ENCODE results near the gene KLHL10. TPM values are rescaled to one million over a fixed set of nuclear protein-coding genes. Genes with fewer than 3 reads are reported as not detected.

The KLHL10 gene
- total RNA-seq (2022) (not detected in 2 replicates), Bru-seq, nascent RNA (percentile 13 among the genes with signal in this experiment), BruChase-seq, experiment 1, labeled RNA remaining after a 2-hour chase (percentile 7 among the genes with signal in this experiment), BruChase-seq, experiment 2, labeled RNA remaining after a 6-hour chase (percentile 12 among the genes with signal in this experiment)
- long read RNA-seq: 0 reads

DNA sequence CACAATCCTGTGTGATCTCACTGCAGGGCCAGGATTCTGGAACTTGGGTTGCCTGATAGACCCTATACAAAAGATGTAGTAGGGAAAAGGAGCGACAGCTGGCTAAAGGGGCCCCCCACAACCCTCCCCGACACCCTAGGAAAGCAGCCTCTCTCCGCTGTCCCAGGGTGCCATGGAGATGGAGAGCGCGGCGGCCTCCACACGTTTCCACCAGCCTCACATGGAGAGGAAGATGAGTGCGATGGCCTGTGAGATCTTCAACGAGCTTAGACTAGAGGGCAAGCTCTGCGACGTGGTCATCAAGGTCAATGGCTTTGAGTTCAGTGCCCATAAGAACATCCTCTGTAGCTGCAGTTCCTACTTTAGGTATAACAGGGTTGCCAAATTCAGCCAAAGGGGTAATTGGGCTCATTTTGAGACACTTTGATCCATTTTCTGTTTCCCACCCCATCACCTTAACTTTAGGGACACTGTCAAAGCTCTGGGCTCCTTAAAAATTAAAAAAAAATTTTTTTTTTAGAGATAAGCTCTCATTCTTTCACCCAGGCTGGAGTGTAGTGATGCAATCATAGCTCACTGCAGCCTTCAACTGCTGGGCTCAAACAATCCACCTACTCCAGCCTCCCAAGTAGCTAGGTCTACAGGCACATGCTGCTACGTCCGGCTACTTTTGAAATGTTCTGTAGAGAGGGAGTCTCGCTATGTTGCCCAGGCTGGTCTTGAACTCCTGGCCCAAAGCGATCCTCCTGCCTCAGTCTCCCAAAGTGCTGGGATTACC lies at the start of gene KLHL10:
Gene KLHL10, plus strand, starts transcription at position 65 of the 778 bp plus-strand sequence. Its CDS starts 108 bp downstream, at position 173.
- peaks cover 6% of the 10 kb centered on the region for H3K36me3 Mint-ChIP-seq (ENCODE audit: insufficient read depth, unreplicated experiment)
- TF ChIP-seq, protein P1, sequence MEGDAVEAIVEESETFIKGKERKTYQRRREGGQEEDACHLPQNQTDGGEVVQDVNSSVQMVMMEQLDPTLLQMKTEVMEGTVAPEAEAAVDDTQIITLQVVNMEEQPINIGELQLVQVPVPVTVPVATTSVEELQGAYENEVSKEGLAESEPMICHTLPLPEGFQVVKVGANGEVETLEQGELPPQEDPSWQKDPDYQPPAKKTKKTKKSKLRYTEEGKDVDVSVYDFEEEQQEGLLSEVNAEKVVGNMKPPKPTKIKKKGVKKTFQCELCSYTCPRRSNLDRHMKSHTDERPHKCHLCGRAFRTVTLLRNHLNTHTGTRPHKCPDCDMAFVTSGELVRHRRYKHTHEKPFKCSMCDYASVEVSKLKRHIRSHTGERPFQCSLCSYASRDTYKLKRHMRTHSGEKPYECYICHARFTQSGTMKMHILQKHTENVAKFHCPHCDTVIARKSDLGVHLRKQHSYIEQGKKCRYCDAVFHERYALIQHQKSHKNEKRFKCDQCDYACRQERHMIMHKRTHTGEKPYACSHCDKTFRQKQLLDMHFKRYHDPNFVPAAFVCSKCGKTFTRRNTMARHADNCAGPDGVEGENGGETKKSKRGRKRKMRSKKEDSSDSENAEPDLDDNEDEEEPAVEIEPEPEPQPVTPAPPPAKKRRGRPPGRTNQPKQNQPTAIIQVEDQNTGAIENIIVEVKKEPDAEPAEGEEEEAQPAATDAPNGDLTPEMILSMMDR (IDR thresholded peaks at IDR 0.05; ENCODE audit: insufficient read depth in 1 of 2, low read depth in 1 of 2, low read length in 1 of 2, severe bottlenecking in 1 of 2, unreplicated experiment in 1 of 2): no peak
- ChIA-PET POLR2A (interaction anchor here (0.9 kb wide), 1 partner anchor 81 kb away, joined by 3 read pairs; no protein-coding TSS in a partner anchor), CTCF (interaction anchor here (0.6 to 1.0 kb wide), 3 partner anchors 27 to 132 kb away, joined by 3 to 4 read pairs (median 3); partner anchors contain the start of gene P3H4)
- no TSS peak for BruUV-seq (replicated peaks)
- H3K9me3 Mint-ChIP-seq (ENCODE audit: unreplicated experiment): no peaks in the 10 kb centered on the region
- no peak for DNase-seq
- H3K27me3 Mint-ChIP-seq (ENCODE audit: insufficient read depth, unreplicated experiment): no peaks in the 10 kb centered on the region
- Histone ChIP-seq H3K9me3 (no peaks in the 10 kb centered on the region), H3K36me3 (ENCODE audit: control insufficient read depth, insufficient read depth, low read length) (no peaks in the 10 kb centered on the region), H3K27me3 (replicated peaks; ENCODE audit: control insufficient read depth, insufficient read depth, low read length) (no peaks in the 10 kb centered on the region), H3K4me1 (0 out of 2 replicates have a peak, but pooled peaks cover 3% of the 10 kb centered on the region), H3K4me3 (ENCODE audit: low read depth, low read length) (peak within 1 kb of the TSS; percentile 74)
- H3K4me1 Mint-ChIP-seq (ENCODE audit: low read depth, unreplicated experiment): peaks cover 8% of the 10 kb centered on the region
- intact Hi-C loops (cut with micrococcal nuclease; ENCODE audit: unreplicated experiment): no loop called here
- H3K27ac Mint-ChIP-seq (ENCODE audit: unreplicated experiment): no peak within 1 kb of the TSS
- peak within 1 kb of the TSS; percentile 78 for H3K4me3 Mint-ChIP-seq (ENCODE audit: unreplicated experiment)

DNA sequence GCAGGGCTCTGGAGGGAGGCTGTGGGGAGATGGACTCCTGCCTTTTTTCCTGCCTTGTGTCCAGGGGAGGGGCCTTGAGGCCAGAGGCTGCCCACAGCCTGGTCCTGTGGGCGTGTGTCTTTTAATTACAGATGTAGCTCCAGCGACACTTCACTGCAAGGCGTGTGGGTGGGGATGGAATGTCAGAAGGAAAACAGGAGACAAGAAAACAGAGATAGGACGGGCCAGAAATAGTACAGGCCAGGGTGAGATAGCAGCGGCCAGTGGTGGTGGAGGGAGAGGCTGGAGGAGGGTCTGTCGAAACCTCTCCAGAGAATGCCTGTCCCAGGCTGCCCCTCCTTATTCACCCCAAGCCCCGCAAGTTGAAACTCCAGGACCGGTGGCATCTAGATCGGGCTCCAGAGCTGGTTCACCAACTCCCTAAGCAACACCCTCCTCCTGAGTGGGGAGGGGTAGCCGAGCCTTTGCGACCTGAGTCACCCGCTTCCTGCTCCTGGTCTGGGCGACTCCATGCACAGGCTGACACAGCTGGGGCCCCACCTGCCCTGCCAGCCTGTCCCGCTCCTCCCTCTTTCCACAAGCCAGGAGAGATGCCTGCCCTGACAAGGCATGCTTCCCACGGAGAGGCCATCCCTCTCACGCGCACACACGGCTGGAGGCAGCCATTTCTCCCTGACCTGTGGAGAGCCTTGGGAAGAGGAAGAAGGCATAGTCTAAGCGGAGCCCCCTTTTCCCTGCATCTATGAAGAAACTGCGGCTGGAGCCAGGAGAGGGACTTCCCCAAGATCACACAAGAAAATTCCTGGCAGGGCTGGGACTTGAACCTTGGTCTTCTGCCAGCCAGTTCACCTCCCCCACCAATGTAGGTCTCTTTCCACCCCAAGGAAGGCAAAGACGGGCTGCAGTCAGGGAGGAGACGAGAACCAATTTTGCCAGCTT lies 44.5 kb upstream of the KLHL10 start:
- peaks cover 53% of the 10 kb centered on the region for H3K4me1 Mint-ChIP-seq (ENCODE audit: low read depth, unreplicated experiment)
- H3K9me3 Mint-ChIP-seq (ENCODE audit: unreplicated experiment): no peaks in the 10 kb centered on the region
- POLR2A ChIA-PET: interaction anchor here (0.8 to 2.5 kb wide), 9 partner anchors 7 to 224 kb away, joined by 3 to 44 read pairs (median 5); partner anchors contain the start of genes ACLY, DNAJC7, EIF1 and JUP
- Histone ChIP-seq H3K27me3 (replicated peaks; ENCODE audit: control insufficient read depth, insufficient read depth, low read length) (no peaks in the 10 kb centered on the region), H3K36me3 (ENCODE audit: control insufficient read depth, insufficient read depth, low read length) (no peaks in the 10 kb centered on the region), H3K4me1 (peaks cover 50% of the 10 kb centered on the region), H3K9me3 (no peaks in the 10 kb centered on the region), H3K4me3 (ENCODE audit: low read depth, low read length) (peak overlapping the region; percentile 34)
- H3K27ac Mint-ChIP-seq (ENCODE audit: unreplicated experiment): peak overlapping the region; percentile 83
- peaks cover 33% of the 10 kb centered on the region for H3K36me3 Mint-ChIP-seq (ENCODE audit: insufficient read depth, unreplicated experiment)
- peak; percentile 94 to 97 for DNase-seq
- intact Hi-C loops (cut with micrococcal nuclease; ENCODE audit: unreplicated experiment): loop anchor here (1.0 kb wide), 2 partner anchors 8 to 21 kb away; no protein-coding TSS in a partner anchor
- H3K27me3 Mint-ChIP-seq (ENCODE audit: insufficient read depth, unreplicated experiment): no peaks in the 10 kb centered on the region
- H3K4me3 Mint-ChIP-seq (ENCODE audit: unreplicated experiment): peak overlapping the region; percentile 67
- TF ChIP-seq, protein P1 (IDR thresholded peaks at IDR 0.05; ENCODE audit: insufficient read depth in 1 of 2, low read depth in 1 of 2, low read length in 1 of 2, severe bottlenecking in 1 of 2, unreplicated experiment in 1 of 2): no peak
- CTCF ChIA-PET: interaction anchor here (0.6 to 4.4 kb wide), 9 partner anchors 8 to 134 kb away, joined by 3 to 45 read pairs (median 4); partner anchors contain the start of genes JUP and P3H4
- TSS peak; percentile 76 for BruUV-seq (replicated peaks)
